A549 (cell line): ENCODE data around the gene POR. TPM values are rescaled to one million over a fixed set of nuclear protein-coding genes. Genes with fewer than 3 reads are reported as not detected.

Source experiments
- ATAC-seq, 2 experiments: fragments of 200-7000 bp in 1 of 2; fragments of >200 bp in 1 of 2; cut with Nextera tagmentation in 1 of 2; cut with Tn5 transposase in 1 of 2; 3 replicates each; pipeline versions ENCODE4 v1.8.0 to v1.9.1; 2018 to 2020; ENCODE audit warnings: mild to moderate bottlenecking in 1 of 2, moderate library complexity in 1 of 2
- CTCF ChIA-PET: fragments of 300-600 bp; sonication (Branson Sonifier 250); formaldehyde crosslinking; extraction: SDS; loops from one replicate; lab custom pipeline; 2021; ENCODE audit warnings: antibody characterized with exemption, inconsistent platforms; lab: Yijun Ruan, JAX
- POLR2A ChIA-PET: fragments of 350-600 bp; formaldehyde crosslinking; extraction: SDS; loops from one replicate; lab custom pipeline; 2021; ENCODE audit warnings: antibody characterized with exemption, inconsistent platforms; lab: Yijun Ruan, JAX
- DNase-seq, 2 experiments: peaks; one replicate each; pipeline versions ENCODE4 v3.0.0 to v3.0.0-alpha.2; 2011 to 2016; ENCODE audit warnings: low read depth in 1 of 2, low spot score in 1 of 2
- FAIRE-seq: peaks from 2 replicates; lab custom pipeline; 2011; peaks lifted over from hg19 to GRCh38; lab: Jason Lieb, UNC
- H3K27ac ChIP-seq, 2 experiments: fragments of >200 bp; sonication (Bioruptor Twin); formaldehyde crosslinking; 3 replicates each; pipeline ENCODE4 v1.5.1; 2016 to 2017
- H3K4me1 ChIP-seq: fragments of >200 bp; sonication (Bioruptor Twin); formaldehyde crosslinking; 3 replicates; pipeline ENCODE4 v1.6.1; 2016
- H3K4me2 ChIP-seq: fragments of >200 bp; sonication (Bioruptor Twin); formaldehyde crosslinking; 3 replicates; pipeline ENCODE4 v1.6.1; 2016
- H3K4me3 ChIP-seq: fragments of >200 bp; sonication (Bioruptor Twin); formaldehyde crosslinking; 3 replicates; pipeline ENCODE4 v1.5.1; 2016
- H3K9me3 ChIP-seq: fragments of >200 bp; sonication (Bioruptor Twin); formaldehyde crosslinking; 3 replicates; pipeline ENCODE4 v1.6.1; 2016
- BCL3 ChIP-seq: fragments of >200 bp; sonication (Bioruptor Twin); formaldehyde crosslinking; IDR thresholded peaks from 3 replicates; pipeline ENCODE4 v1.6.1; 2016
- CBX2 ChIP-seq: fragments of 200-600 bp; sonication (generic); IDR thresholded peaks from 2 replicates; pipeline ENCODE4 v1.6.1; 2016; ENCODE audit warnings: low read depth, mild to moderate bottlenecking, borderline replicate concordance
- CHD2 ChIP-seq: fragments of 150-350 bp; IDR thresholded peaks from 2 replicates; pipeline ENCODE4 v1.6.1; 2014; ENCODE audit warnings: low read length; ENCODE audit not compliant: partially characterized antibody
- CHD4 ChIP-seq: fragments of 200-600 bp; sonication (generic); IDR thresholded peaks from 2 replicates; pipeline ENCODE4 v1.6.1; 2016; ENCODE audit warnings: antibody characterized with exemption, mild to moderate bottlenecking, borderline replicate concordance
- EHMT2 ChIP-seq: fragments of 200-600 bp; sonication (generic); IDR thresholded peaks from 2 replicates; pipeline ENCODE4 v1.6.1; 2016; ENCODE audit warnings: antibody characterized with exemption, low read depth, mild to moderate bottlenecking, moderate library complexity
- ESRRA ChIP-seq: fragments of 150-350 bp; IDR thresholded peaks from 2 replicates; pipeline ENCODE4 v1.6.1; 2014; ENCODE audit warnings: mild to moderate bottlenecking, low read length, borderline replicate concordance
- FOSL2 ChIP-seq, 2 experiments: fragments of 450-650 bp in 1 of 2; fragments of >200 bp in 1 of 2; sonication (Bioruptor Twin) in 1 of 2; formaldehyde crosslinking; IDR thresholded peaks; 2 replicates each; pipeline versions ENCODE4 v1.5.0 to v1.6.1; 2016 to 2020; ENCODE audit warnings: mild to moderate bottlenecking in 1 of 2, moderate library complexity in 1 of 2
- HEYL ChIP-seq: fragments of 250-450 bp; sonication (Bioruptor Pico); IDR thresholded peaks from 2 replicates; pipeline ENCODE4 v1.8.0; 2021; ENCODE audit warnings: mild to moderate bottlenecking, moderate library complexity
- HOXB5 ChIP-seq: fragments of 250-450 bp; sonication (Bioruptor Pico); IDR thresholded peaks from 2 replicates; pipeline ENCODE4 v1.5.0; 2020; ENCODE audit warnings: mild to moderate bottlenecking, moderate library complexity
- KDM5A ChIP-seq: fragments of 200-600 bp; sonication (generic); IDR thresholded peaks from 2 replicates; pipeline ENCODE4 v1.6.1; 2016; ENCODE audit warnings: antibody characterized with exemption, mild to moderate bottlenecking
- PBX3 ChIP-seq: IDR thresholded peaks from 2 replicates; pipeline ENCODE4 v1.6.1; 2012
- PHF8 ChIP-seq: fragments of 200-600 bp; sonication (generic); IDR thresholded peaks from 2 replicates; pipeline ENCODE4 v1.6.1; 2016; ENCODE audit warnings: low read depth, mild to moderate bottlenecking, antibody characterized with exemption, moderate library complexity, borderline replicate concordance
- RCOR1 ChIP-seq: fragments of 150-350 bp; IDR thresholded peaks from 2 replicates; pipeline ENCODE4 v1.6.1; 2014; ENCODE audit warnings: antibody characterized with exemption, low read length, low read depth
- RNF2 ChIP-seq: fragments of 200-600 bp; sonication (generic); IDR thresholded peaks from 2 replicates; pipeline ENCODE4 v1.6.1; 2016; ENCODE audit warnings: low read depth, mild to moderate bottlenecking, antibody characterized with exemption, moderate library complexity, borderline replicate concordance
- SREBF2 ChIP-seq: fragments of 450-650 bp; IDR thresholded peaks from 2 replicates; pipeline ENCODE4 v1.6.1; 2014; ENCODE audit warnings: mild to moderate bottlenecking, moderate library complexity
- TFCP2L1 ChIP-seq: fragments of 250-450 bp; sonication (Bioruptor Pico); IDR thresholded peaks from 2 replicates; pipeline ENCODE4 v1.5.0; 2021; ENCODE audit warnings: mild to moderate bottlenecking
- ZC3H11A ChIP-seq: fragments of 450-650 bp; IDR thresholded peaks from 2 replicates; pipeline ENCODE4 v1.6.1; 2014; ENCODE audit warnings: antibody characterized with exemption, mild to moderate bottlenecking
- ZFP36 ChIP-seq: fragments of 450-650 bp; IDR thresholded peaks from 2 replicates; pipeline ENCODE4 v1.6.1; 2014; ENCODE audit warnings: borderline replicate concordance; ENCODE audit not compliant: partially characterized antibody
- ZSCAN20 ChIP-seq: fragments of 250-450 bp; sonication (Bioruptor Pico); IDR thresholded peaks from 2 replicates; pipeline ENCODE4 v1.8.0; 2022; ENCODE audit warnings: mild to moderate bottlenecking, moderate library complexity
- WGBS: methylation state at CpG from one replicate; pipeline ENCODE4 v1.1.6; 2017; ENCODE audit errors: missing lambda C conversion rate; 5-methylcytosine and 5-hydroxymethylcytosine counted together
- polyA plus RNA-seq, 4 experiments: library from polyadenylated mRNA; depleted of rRNA in 3 of 4; stranded (reverse); fragments of >200 nt; fragmentation: RNase III in 1 of 4; extraction: RNeasy Plus Mini Kit Qiagen cat#74134 plus additional on column Dnase treatment in 1 of 4; gene quantifications; 2 replicates in 3 of 4; 3 replicates in 1 of 4; pipeline ENCODE4 v1.2.3, GENCODE V29; 2011 to 2017
- TF ChIP-seq, protein P1 (sequence below): IDR thresholded peaks from 2 replicates; pipeline ENCODE4 v1.6.1; 2012; ENCODE audit warnings: low read depth, borderline replicate concordance
- TF ChIP-seq, protein P2 (sequence below): fragments of >200 bp; sonication (Bioruptor Twin); formaldehyde crosslinking; IDR thresholded peaks from 2 replicates; pipeline ENCODE4 v1.6.1; 2016
- TF ChIP-seq, protein P3 (sequence below): IDR thresholded peaks from 2 replicates; pipeline ENCODE4 v1.6.1; 2012
- TF ChIP-seq, protein P4 (sequence below): fragments of 200-600 bp; sonication (generic); IDR thresholded peaks from 2 replicates; pipeline ENCODE4 v1.6.1; 2016; ENCODE audit warnings: antibody characterized with exemption, mild to moderate bottlenecking, moderate library complexity

The POR gene
- polyA plus RNA-seq, 2 of the 4 experiments (the other 2 are of a cell fraction): 71.1 to 109 TPM

DNA sequence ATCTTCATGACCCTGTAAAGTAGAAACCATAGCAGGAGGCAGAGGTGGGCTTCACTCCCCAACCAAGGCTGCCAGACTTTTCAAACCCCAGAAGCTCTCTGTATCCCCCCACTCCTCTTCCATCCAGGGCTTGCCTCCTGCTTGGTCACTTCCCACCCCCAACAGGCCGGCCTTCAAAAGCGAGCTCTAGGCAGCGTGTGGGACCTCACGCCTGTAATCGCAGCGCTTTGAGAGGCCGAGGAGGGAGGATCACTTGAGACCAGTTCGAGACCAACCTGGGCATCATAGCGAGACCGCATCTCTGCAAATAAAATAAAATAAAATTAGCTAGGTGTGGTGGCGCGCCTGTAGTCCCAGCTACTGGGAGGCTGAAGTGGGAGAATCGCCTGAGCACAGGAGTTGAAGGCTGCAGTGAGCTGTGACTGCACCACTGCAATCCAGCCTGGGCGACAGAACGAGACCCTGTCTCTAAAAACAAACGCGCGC is 743 bp upstream of the POR start:
- DNase-seq (peak in 1 of 2 experiments; percentile 30), FAIRE-seq (no peak), ATAC-seq (peak; percentile 21 to 50; a peak in 5 of 6 replicates)
- CTCF ChIA-PET: interaction anchor here (0.7 to 1.3 kb wide), 3 partner anchors 48 to 219 kb away, joined by 3 to 4 read pairs (median 3); partner anchors contain the start of gene MDH2
- H3K9me3 ChIP-seq: no peaks in the 10 kb centered on the region
- peaks cover 16% of the 10 kb centered on the region for H3K4me1 ChIP-seq
- H3K4me2 ChIP-seq: peak overlapping the region; percentile 87
- WGBS: 19% methylated on average over 18 of the region's 18 CpGs
- peak overlapping the region; percentile 92 to 94 for H3K27ac ChIP-seq
- TF ChIP-seq CHD4 (no peak), ZSCAN20 (CRISPR knock-in tag) (no peak), TFCP2L1 (no peak), PBX3 (no peak), SREBF2 (no peak), ZC3H11A (no peak), BCL3 (no peak), FOSL2 (IDR thresholded peaks at IDR 0.05) (no peak), FOSL2 (CRISPR knock-in tag; IDR thresholded peaks at IDR 0.05) (no peak), ZFP36 (no peak), HEYL (CRISPR knock-in tag) (no peak)
- TF ChIP-seq, protein P1, sequence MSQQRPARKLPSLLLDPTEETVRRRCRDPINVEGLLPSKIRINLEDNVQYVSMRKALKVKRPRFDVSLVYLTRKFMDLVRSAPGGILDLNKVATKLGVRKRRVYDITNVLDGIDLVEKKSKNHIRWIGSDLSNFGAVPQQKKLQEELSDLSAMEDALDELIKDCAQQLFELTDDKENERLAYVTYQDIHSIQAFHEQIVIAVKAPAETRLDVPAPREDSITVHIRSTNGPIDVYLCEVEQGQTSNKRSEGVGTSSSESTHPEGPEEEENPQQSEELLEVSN: no peak
- TF ChIP-seq, protein P2, sequence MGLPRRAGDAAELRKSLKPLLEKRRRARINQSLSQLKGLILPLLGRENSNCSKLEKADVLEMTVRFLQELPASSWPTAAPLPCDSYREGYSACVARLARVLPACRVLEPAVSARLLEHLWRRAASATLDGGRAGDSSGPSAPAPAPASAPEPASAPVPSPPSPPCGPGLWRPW: no peak
- peak overlapping the region; percentile 81 for H3K4me3 ChIP-seq
- POLR2A ChIA-PET: interaction anchor here (0.7 to 3.0 kb wide), 10 partner anchors 8 to 134 kb away, joined by 3 to 33 read pairs (median 6); partner anchors contain the start of genes MDH2, RHBDD2 and STYXL1

- peak overlapping the region; percentile 90 to 92 for H3K27ac ChIP-seq
- ChIA-PET CTCF (interaction anchor here (0.6 to 1.7 kb wide), 6 partner anchors 11 to 105 kb away, joined by 3 to 5 read pairs (median 4); no protein-coding TSS in a partner anchor), POLR2A (interaction anchor here (1.0 to 3.0 kb wide), 16 partner anchors 9 to 132 kb away, joined by 3 to 33 read pairs (median 6); partner anchors contain the start of genes MDH2, RHBDD2, STYXL1 and TMEM120A)
- DNase-seq (no peak), ATAC-seq (peak; percentile 37 to 45; a peak in 5 of 6 replicates), FAIRE-seq (no peak)
- TF ChIP-seq RCOR1: no peak
- TF ChIP-seq, protein P3, sequence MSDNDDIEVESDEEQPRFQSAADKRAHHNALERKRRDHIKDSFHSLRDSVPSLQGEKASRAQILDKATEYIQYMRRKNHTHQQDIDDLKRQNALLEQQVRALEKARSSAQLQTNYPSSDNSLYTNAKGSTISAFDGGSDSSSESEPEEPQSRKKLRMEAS: no peak
- TF ChIP-seq EHMT2: no peak
- 0 out of 2 replicates have a peak, but pooled peaks have one; percentile 1 for TF ChIP-seq PHF8
- WGBS: 0% methylated on average over 6 of the region's 32 CpGs
- peaks cover 27% of the 10 kb centered on the region for H3K4me1 ChIP-seq
- H3K4me3 ChIP-seq: peak overlapping the region; percentile 81
- H3K4me2 ChIP-seq: peak overlapping the region; percentile 93
- no peaks in the 10 kb centered on the region for H3K9me3 ChIP-seq
Observed at GRCh38 chr7:75915416-75916156, 631 bp downstream of the POR start.

- WGBS: 66% methylated on average over 5 of the region's 5 CpGs
- FAIRE-seq (no peak), ATAC-seq (no peak), DNase-seq (no peak)
- Histone ChIP-seq H3K9me3 (no peaks in the 10 kb centered on the region), H3K4me1 (peaks cover 29% of the 10 kb centered on the region), H3K4me2 (peak overlapping the region; percentile 93), H3K27ac (peak overlapping the region; percentile 90 to 92), H3K4me3 (peak overlapping the region; percentile 81)
- ChIA-PET CTCF (interaction anchor here (0.6 to 1.7 kb wide), 4 partner anchors 10 to 104 kb away, joined by 3 to 5 read pairs (median 4); no protein-coding TSS in a partner anchor), POLR2A (interaction anchor here (1.0 to 3.0 kb wide), 12 partner anchors 9 to 132 kb away, joined by 3 to 33 read pairs (median 8); partner anchors contain the start of genes MDH2, RHBDD2, STYXL1 and TMEM120A)
- no peak for TF ChIP-seq KDM5A
- no peak for TF ChIP-seq CHD4
- no peak for TF ChIP-seq CHD2
- no peak for TF ChIP-seq RNF2
- no peak for TF ChIP-seq ZC3H11A
- TF ChIP-seq HOXB5 (CRISPR knock-in tag): no peak
- TF ChIP-seq, protein P4, sequence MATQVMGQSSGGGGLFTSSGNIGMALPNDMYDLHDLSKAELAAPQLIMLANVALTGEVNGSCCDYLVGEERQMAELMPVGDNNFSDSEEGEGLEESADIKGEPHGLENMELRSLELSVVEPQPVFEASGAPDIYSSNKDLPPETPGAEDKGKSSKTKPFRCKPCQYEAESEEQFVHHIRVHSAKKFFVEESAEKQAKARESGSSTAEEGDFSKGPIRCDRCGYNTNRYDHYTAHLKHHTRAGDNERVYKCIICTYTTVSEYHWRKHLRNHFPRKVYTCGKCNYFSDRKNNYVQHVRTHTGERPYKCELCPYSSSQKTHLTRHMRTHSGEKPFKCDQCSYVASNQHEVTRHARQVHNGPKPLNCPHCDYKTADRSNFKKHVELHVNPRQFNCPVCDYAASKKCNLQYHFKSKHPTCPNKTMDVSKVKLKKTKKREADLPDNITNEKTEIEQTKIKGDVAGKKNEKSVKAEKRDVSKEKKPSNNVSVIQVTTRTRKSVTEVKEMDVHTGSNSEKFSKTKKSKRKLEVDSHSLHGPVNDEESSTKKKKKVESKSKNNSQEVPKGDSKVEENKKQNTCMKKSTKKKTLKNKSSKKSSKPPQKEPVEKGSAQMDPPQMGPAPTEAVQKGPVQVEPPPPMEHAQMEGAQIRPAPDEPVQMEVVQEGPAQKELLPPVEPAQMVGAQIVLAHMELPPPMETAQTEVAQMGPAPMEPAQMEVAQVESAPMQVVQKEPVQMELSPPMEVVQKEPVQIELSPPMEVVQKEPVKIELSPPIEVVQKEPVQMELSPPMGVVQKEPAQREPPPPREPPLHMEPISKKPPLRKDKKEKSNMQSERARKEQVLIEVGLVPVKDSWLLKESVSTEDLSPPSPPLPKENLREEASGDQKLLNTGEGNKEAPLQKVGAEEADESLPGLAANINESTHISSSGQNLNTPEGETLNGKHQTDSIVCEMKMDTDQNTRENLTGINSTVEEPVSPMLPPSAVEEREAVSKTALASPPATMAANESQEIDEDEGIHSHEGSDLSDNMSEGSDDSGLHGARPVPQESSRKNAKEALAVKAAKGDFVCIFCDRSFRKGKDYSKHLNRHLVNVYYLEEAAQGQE: no peak
- no peak for TF ChIP-seq ESRRA
- TF ChIP-seq CBX2: no peak
Observed at GRCh38 chr7:75916259-75916658, 1.3 kb downstream of the POR start.
